Hindlimb muscle (tissue), 1 donor: Measurements from ENCODE around the gene OTOGL. TPM values are rescaled to one million over a fixed set of nuclear protein-coding genes. Genes with fewer than 3 reads are reported as not detected.
"Not testable (repeated sequence)": the region's sequence is repeated elsewhere in the genome, so short reads cannot be mapped to it uniquely, and the experiment has no call there.

ENCODE experiments used
- DNase-seq: peaks from one replicate; pipeline ENCODE4 v3.0.0-alpha.2; 2013
- polyA plus RNA-seq: library from polyadenylated mRNA; unstranded; fragments of 120-200 nt; gene quantifications from one replicate; pipeline ENCODE4 v1.2.1, GENCODE V29; 2013; ENCODE audit not compliant: insufficient read length

Gene OTOGL
- polyA plus RNA-seq, 1 donor = 0.44 TPM

DNA sequence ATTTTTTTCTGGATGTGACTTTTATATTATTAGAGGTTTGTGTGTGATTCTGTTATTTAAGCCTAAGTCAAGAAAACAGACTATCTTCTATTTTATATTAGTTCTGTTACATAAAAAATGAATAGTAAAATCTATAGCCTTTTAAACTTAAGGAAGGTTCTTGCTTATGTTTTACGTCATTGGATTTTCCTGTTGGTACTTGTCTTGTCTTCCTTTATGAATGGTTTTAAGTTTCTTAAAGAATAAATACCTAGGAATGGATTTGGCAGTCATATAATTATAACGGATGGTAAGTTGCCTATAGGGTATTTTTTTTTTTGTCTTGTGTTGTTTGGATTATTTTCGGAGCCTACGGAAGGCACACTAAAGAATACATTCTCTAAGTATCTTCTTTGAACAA is 182.9 kb downstream of the OTOGL start:
- no peak for DNase-seq

DNA sequence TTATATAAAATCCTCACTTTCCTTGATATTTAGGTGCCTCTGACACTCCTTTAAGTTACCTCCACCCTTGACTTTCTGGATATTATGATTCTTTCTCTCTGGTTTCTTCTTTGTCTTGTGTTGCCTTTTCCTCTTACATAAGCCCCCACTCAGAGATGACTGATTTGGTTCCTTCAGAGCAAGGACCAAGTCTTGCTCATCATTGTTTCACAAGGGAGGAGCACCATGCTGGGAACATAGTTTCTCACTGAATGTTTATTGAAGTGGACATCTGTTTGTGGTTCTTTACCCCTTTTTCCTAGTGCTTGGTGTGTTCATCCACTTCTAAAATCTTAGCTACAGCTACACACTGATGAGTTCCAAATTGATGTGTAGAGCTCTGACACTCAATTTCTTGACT is 183.4 kb downstream of the OTOGL start:
- DNase-seq = no peak

DNA sequence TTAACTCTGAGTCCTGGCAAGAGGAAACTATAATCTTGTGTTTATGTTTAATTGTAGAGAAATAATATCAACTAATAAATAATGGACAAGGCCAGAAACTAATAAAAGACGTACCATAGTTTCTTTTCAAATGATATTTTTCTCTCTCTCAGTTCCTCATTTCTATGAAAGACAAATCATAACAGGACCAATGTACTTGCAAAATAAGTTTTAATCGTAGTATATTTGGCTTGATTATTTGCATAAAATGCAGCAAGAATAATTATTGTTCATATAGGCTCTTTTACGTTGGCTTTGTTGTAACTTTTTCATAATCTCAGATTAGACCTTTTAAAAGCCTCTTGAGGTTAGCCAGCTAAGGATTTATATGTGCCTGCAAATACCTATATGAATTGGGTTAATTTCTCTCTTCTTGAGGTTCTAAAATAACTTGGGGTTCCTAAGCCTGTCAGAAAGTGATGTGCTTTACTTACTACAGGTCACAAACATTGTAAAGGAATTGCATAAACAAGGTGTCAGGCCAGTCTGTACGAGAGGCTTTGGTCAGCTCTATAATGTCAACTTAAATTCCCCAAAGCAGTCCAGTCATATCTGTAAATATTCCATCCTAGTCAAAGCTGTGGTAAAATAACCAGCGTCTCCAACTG is 191.9 kb downstream of the OTOGL start:
- no peak for DNase-seq

DNA sequence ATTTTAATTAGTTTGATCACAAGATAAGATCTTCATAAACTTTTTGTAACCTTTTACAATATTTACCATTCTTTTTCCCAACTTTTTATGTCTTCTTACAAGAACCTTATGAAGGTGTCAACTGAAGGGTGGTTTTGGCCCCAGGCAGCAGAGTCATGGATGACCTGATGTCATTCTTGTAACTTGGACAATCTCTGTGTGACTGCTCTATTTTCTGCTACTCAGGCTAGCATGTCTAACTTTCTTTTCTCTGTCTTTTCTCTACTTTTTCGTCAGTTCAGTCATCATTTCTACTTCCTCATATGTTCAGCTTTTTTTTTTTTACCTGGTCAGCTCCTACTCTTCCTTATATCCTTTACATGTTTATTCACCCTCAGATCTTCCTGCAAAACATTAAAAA is 194.0 kb downstream of the OTOGL start:
- no peak for DNase-seq

DNA sequence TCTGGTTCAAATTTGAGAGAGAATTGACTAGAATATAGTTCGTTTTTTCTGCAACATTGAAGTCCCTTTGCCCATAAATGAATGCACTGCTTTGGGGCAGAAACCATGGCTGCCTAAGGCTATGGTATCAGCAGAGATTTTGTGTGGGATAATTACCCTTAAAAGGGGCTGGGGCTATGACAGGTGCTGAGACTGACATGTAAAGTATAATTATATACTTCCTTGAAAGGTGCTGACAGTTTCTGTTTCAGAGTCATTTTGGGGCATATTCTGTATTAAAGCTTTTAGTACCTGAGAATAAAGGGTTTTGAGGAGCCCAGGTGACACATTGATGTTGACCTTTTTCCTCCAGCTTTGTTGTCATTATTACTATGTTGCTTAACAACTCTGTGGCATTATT is 194.4 kb downstream of the OTOGL start:
- DNase-seq = no peak

DNA sequence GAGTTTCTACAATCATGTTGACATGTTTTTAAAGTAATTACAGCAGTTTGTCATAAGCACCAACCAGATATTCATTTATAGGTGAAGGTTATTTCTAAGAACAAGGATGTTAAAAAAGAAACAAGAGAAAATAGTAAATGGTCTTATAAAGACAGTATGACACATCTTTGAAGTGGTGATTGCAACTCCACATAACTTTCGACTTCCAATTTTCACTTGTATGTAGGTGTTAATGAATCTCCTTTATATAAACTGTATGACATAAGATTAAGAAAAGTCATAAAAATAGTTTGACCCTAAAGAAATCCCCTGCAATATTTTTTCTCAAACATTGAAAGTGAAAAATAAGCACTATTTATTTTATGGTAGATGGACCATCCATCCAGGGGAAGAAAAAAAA is 199.9 kb downstream of the OTOGL start:
- DNase-seq = no peak

DNA sequence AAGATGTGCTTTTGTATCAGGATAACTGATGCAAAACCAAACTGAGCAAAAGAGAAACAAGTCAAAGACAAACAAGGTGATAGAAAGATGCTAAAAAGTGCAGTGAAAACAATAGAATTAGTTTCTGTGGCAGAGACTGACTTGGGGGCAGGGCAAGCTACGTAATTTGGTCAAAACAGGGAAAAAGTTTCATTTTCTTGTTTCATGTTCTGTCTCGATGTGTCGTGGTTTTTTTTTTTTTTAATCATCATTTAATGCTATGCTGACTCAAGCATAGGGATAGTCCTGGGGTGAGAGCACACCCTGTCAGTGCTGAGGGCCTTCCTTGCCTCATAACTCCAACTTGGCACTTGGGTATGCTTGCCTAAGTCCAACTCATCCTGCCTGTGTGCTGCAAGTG is 200.6 kb downstream of the OTOGL start:
- DNase-seq = no peak

DNA sequence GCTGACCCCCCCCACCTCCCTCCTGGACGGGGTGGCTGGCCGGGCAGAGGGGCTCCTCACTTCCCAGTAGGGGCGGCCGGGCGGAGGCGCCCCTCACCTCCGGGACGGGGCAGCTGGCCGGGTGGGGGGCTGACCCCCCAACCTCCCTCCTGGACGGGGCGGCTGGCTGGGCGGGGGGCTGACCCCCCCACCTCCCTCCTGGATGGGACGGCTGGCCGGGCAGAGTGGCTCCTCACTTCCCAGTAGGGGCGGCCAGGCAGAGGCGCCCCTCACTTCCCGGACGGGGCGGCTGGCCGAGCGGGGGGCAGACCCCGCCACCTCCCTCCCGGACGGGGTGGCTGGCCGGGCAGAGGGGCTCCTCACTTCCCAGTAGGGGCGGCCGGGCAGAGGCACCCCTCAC is 208.1 kb downstream of the OTOGL start:
- not testable (repeated sequence) for DNase-seq

DNA sequence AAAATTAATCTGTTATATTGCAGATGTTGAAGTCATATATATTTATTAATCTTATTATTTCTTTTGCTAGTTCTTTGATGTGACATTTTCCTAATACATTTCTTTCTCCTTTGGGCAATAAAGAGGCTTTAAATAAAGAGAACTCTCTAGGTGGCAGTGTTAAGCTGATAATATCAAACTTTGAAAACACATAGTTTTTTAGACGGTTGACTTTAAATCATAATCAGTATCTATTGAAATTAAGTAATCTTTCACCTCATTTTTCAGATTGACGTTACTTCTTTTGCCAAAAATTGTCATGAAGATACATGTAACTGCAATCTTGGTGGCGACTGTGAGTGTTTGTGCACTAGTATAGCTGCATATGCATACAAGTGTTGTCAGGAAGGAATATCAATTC is 213.9 kb downstream of the OTOGL start:
- DNase-seq = no peak

DNA sequence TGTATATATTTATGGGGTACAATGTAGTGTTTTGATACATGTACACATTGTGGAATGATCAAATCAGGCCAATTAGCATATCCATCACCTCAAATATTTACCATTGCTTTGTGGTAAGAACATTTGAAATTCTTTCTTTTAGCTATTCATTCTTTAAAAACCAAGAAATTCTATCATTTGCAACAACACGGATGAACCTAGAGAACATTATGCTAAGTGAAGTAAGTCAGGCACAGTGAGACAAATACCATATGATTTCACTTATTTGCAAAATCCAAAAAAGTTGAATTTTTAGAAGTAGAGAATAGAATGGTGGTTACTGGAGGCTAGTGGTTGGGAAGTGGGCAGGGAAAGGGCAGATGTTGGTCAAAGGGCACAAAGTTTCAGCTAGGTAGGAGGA is 215.4 kb downstream of the OTOGL start:
- DNase-seq = no peak

DNA sequence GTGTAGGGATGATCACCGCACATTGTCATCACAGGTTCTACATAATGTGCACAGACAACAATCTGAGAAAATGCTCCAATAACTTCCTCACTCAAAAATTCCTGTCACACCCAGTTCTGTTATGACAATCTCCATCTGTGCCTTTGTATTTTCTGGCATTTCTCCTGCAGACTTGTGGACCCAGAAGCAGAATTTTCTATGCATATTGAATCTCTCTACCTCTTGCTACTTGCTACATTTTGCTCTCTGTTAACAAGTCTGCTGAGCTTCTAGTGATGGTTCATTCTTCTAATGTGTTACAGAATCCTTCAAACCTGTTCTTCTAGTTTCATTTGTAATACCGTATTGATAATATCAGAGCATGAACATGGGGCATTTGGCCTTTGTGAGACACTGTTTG is 216.9 kb downstream of the OTOGL start:
- DNase-seq = no peak

DNA sequence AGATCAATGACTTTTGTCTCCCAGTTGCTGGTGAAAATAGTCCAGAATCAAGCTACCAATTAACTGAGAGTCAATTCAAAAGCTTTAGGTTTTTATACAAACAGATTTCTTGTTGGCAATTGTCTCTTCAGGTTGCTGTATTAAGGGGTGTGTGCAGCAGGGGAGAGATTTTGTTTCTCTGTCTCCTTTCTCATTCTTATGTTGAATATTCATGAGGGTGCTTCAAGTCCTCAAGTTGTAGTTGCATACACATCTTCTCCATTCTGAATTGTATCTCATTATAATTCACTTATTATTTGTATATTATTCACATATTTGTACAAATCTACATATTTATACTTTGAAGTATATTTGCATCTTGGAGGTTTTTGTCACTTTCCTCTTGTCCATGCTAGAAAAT is 218.0 kb downstream of the OTOGL start:
- DNase-seq = no peak

DNA sequence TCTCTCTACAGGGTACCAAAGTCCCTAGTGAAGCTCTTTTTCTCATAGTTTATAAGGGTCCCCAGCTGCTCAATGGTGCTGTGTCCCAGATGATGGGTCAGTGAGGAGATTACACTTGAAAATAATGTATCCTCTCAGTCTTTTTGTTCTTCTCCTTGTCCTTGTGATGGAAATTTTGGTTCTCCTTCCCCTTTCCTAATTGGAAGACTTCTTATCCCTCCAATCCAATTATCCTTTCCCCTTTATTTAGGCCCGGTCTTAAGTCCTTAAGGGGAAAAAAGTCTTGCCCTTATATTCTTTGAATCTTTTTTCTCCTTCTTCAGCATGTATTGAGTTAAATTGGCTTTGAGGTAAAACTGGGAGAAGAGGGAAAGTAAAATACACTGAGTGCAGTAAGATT is 218.6 kb downstream of the OTOGL start:
- no peak for DNase-seq

DNA sequence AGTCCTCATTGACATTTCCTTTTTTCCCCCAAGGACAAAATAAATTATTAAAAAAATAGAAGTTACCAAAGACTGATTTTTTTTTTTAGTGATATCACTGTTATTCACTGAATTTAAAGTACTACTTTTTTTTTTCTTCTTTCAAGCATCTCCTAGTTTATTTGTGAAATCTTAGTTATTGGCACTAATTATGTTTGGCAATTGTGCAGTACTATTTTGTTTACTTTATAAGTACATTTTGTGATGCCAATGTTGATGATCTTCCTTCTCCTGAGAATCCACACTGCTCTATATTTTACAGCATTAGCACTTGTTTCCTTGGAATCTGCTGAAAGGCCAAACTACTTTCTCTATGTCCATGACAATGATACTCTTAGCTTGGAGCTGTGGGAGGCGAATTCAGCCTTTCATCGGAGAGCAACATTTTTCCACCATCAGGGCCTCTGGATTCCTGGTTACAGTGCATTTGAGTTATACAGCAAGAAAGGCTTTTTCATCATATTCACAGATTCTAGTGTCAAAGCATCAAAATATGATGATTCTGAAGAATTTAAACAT is 220.9 kb downstream of the OTOGL start:
- DNase-seq = no peak

DNA sequence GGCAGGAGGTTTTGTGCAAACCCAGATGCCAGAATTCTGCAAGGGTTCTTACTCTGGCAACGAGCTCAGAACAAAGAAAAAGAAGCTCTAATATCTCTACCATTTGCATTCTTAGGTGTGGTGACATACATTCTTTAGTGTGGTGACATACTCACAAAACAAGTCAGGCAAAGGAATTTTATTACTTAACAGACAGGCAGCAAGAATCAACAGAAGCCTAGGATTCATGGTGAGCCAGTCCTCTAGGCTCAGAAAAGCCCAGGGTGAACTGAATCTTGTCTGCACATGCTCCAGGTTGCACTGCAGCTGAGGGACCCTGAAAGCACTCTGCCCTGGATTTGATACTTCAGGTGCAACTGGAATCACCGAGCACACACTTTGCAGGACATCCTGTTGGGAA is 222.3 kb downstream of the OTOGL start:
- DNase-seq = no peak

DNA sequence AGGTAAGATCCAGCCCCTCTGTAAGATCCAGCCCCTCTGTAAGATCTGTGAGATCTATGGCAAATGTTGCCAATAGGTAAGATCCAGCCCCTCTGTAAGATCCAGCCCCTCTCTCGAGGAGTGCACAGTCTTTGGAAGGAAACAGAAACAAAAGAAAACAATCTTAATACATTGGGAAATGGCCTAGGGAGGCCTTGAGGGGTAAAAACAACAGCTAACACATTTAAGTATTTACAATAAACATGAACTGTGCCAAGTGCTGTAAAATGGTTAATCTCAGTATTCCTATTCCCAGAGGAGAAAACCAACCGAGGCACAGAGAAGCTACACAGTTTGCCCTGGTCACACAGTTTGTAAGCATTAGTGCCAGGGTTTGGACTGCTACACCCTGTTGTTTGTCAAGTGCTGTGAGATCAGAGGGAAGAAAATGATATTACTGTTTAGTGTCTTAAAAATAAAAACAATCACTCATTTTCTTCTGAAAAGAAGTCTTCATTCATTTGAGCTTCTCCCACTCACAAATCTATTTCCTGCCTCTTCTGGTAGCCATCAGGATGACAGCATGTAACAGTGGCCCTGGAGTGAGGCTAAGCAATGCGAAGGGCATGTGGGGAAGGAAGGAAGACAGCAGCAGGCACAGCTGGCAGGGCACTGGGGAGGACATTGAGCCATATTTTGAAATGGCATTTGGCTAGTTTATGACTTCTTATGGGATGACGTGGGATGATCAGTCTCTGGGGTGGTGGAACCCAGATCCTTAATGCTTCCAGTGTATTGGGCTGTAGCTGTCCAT is 226.0 kb downstream of the OTOGL start:
- no peak for DNase-seq

DNA sequence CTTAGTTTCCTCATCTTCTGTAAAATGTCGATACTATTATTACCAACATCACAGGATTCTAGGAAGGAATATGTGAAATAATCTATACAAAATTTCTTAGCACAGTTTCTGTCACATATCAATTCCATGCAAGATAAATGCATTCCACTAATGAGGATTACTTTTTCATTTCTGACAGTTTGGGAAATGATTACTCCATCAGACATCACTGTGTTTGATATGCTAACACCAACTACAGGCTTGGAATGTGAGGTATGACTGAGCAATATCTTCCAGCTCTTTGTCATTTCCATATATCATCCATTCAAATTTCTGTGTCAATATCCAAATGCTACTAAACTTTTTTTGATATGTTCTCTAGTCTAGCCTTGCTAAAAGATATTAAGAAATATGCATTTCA is 233.5 kb downstream of the OTOGL start:
- no peak for DNase-seq

DNA sequence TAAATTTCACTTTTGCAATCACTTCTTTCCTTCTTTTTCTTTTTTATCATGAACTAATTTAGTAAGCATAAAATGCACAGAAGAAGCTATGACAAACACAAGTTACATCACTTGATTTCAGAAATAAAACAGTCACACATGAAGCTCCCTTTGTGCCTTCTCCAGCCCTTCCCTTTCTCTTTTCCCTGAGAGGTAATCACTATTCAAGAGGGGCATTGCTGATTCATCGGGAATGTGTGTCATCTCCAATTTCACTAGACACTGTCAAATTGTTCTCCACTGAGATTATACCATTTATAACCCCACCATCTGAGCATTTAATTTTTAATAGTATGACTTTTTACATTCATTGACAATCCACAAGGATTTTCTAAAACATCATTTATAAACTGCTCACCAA is 253.1 kb downstream of the OTOGL start:
- DNase-seq = no peak

DNA sequence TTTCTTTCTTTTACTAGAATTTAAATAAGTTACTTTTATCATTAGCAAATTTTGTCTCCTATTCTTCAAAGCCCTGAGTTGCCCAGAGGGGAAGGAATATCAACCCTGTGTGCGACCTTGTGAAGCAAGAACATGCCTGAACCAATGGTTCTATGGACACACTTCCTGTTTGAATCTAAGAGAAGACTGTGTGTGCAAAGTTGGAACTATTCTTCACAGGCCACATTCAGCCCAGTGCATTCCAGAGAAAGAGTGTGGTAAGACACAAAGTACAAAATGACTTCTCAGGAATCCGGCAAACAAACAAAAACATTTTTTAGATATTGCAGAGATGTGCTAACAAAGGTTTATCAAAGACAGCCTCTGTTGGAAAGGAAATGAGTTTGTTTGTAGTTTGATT is 253.9 kb downstream of the OTOGL start:
- DNase-seq = no peak

DNA sequence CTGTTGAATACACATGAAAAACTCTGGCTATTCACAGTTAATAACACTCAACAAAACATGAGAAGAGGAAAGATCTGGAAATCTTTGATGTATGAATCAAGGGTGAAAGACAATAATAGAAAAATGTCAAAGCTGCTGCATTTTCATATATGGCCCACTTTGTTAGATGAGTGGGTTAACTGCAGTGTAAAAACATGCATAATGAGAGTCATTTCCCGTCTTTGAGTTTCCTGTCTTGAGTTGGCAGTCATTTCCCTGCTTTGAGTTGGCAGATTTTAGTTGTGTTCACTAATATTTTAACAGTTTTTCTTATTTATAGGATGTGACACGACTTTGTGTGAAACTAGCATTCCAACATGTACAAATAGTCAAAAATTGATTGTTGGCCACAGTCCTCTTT is 256.8 kb downstream of the OTOGL start:
- DNase-seq = no peak

DNA sequence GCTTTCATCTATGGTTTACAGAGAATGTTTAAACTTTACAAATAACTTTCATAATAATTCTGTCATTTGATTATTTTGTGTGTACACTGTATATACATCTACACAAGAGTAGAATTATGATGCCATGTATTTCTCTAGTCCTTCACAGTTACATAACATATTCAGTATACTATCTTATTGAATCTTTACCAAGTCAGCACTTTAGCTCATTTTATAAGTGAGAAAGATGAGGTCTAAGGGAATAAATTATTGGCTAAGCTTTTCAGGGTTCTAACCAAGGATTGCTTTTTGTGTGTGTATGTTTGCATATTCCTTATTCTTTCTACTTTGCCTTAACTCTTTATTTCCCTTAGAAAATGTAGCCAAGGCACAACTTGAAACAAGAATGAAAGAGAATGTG is 260.4 kb downstream of the OTOGL start:
- no peak for DNase-seq

DNA sequence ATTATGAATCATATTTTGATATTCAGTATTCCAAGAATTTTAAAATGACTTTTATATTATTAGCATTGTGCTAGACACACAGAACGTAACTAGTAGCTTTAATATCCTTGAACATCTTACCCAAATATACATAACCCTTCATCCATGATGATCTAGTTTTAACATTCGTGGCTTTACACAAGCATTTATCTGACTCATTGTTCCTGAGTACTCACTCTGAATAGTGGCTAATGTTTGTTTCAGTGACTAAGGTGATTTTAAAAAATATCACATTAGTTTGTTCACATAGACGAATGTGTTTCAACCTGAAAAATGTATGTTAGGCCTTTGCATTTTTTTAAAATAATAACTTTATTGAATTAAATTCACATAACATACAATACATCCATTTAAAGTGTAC is 264.7 kb downstream of the OTOGL start:
- no peak for DNase-seq

DNA sequence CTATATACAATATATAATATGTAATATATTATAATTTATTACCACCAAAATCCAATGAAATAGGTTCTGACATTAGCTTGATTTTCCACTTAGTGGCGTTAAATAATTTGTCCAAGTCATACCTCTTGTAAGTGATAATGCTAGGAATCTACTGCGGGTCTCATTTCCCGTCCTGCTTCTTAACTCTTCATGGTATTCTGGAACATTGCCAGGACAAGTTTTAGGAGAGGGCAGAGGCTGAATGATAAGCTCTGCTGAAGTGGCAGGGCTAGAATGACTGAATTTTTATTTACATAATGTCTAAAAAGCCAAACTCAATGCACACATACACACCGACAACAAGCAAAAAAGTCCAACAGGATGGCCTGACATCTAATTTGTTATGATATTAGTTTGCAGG is 274.3 kb downstream of the OTOGL start:
- DNase-seq = no peak

DNA sequence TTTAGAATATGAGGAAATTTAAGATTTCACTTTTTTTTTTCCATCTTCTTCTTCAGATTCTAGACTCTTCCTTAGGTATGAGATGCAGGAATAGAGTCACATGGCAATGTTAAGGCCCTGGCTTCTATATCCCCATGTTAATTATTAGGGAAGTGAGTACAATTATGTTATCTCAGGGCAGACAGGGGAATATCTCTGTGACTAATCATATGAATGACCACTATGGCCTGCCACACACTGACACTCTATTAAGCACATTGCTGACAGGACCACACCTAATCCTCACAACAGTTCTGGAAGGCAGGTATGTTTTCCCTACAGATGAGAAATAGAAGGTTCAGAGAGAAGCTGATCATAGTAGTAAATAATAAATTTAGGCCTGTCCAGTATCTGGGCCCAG is 275.3 kb downstream of the OTOGL start:
- DNase-seq = no peak
